Thymus (tissue), 11 donors: ENCODE results near the gene CREBL2. TPM values are rescaled to one million over a fixed set of nuclear protein-coding genes. Genes with fewer than 3 reads are reported as not detected.

ENCODE experiments used
- DNase-seq, 9 donors: peaks; one replicate each; pipeline ENCODE4 v3.0.0-alpha.2; 2013; ENCODE audit warnings: low spot score in 9 of 9, low read depth in 6 of 9, missing footprints in 1 of 9
- H3K27ac ChIP-seq, 2 donors: one replicate each; pipeline ENCODE4 v1.5.1; 2013; ENCODE audit warnings: control low read depth in 1 of 2, low read depth in 1 of 2, low read length in 1 of 2, mild to moderate bottlenecking in 1 of 2, moderate library complexity in 1 of 2
- H3K27me3 ChIP-seq, 2 donors: one replicate each; pipeline ENCODE4 v1.5.1; 2013; ENCODE audit warnings: low read length in 1 of 2; ENCODE audit not compliant: control insufficient read depth in 2 of 2, insufficient read depth in 1 of 2
- H3K36me3 ChIP-seq, 2 donors: one replicate each; pipeline ENCODE4 v1.5.1; 2013; ENCODE audit warnings: low read length in 1 of 2, mild to moderate bottlenecking in 1 of 2, moderate library complexity in 1 of 2; ENCODE audit not compliant: control insufficient read depth in 2 of 2, insufficient read depth in 2 of 2
- H3K4me1 ChIP-seq, 2 donors: one replicate each; pipeline ENCODE4 v1.5.1; 2013; ENCODE audit warnings: low read length in 2 of 2; ENCODE audit not compliant: control insufficient read depth in 2 of 2, insufficient read depth in 2 of 2
- H3K4me3 ChIP-seq, 2 donors: one replicate each; pipeline ENCODE4 v1.5.1; 2013; ENCODE audit warnings: low read length in 2 of 2, control low read depth in 1 of 2, mild to moderate bottlenecking in 1 of 2
- H3K9me3 ChIP-seq, 2 donors: one replicate each; pipeline ENCODE4 v1.5.1; 2013; ENCODE audit warnings: low read length in 1 of 2, mild to moderate bottlenecking in 1 of 2; ENCODE audit not compliant: control insufficient read depth in 2 of 2, insufficient read depth in 1 of 2
- WGBS: extraction: QIAGEN DNeasy Blood & Tissue Kit; methylation state at CpG from one replicate; pipeline ENCODE4 v1.1.7; 2013; 5-methylcytosine and 5-hydroxymethylcytosine counted together
- polyA plus RNA-seq: library from polyadenylated mRNA; stranded (reverse); fragments of 200-250 nt; gene quantifications from one replicate; pipeline ENCODE4 v1.2.3, GENCODE V29; 2013
- total RNA-seq: library from RNA; stranded (reverse); fragments of 120-200 nt; gene quantifications from one replicate; pipeline ENCODE4 v1.2.4, GENCODE V29; 2013
- donor health status: healthy.

The CREBL2 gene
- total and polyA plus RNA-seq, 2 donors, result 20.7 to 29.3 TPM

DNA sequence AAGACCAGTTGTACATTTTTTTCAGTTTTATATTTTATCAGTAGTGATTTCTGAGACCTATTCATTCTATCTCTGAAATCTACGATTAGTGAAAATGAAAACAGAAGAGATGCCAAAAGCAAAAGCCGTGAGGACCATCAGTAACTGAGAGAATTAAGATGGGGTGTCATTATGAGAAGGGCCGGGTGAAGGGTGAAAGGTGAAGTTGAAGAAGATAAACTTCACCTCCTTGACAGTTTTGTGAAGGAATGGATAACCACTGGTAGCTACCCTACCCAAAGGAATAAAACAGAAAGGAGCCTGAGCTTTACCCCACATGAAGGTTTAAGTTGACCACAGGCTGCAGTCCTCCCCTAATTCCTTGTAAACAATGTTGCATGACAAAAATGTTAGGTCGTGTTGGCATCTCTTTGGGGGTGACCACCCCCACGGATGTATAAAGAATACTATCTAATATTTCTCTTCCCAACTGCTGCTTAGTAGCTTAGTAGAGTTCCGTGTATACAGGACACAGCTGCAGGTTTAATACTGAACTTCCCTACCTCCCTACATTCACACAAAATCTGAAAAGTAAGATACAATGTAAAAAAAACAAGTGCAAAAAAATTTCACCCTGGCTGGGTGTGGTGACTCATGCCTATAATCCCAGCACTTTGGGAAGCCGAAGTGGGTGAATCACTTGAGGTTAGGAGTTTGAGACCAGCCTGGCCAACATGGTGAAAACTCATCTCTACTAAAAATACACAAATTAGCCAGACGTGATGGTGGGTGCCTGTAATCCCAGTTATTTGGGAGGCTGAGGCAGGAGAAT is 60.4 kb downstream of the CREBL2 start:
- Histone ChIP-seq H3K9me3 (no peaks in the 10 kb centered on the region), H3K4me1 (no peaks in the 10 kb centered on the region), H3K27ac (no peak overlapping the region), H3K36me3 (no peaks in the 10 kb centered on the region), H3K27me3 (no peaks in the 10 kb centered on the region), H3K4me3 (no peak overlapping the region)
- no peak for DNase-seq
- WGBS, result 93% methylated on average over 8 of the region's 8 CpGs

DNA sequence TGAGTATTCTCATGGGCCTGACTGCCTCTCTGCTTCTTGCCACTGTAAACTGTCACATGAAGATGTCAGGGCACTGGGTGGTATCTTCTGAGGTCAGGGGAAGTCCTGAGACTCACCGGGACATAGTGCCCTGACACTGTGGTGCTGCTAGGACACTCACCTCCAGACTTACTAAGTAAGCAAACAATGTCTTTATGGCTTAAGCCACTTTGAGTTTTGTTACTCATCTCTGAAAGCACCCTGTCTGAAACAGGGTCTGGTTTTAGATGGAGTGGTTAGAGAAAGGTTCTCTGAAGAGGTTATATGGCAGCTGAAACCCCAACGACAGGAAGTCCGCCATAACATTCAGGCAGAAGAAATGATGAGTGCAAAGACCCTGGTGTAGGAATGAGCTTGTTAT is 61.6 kb downstream of the CREBL2 start:
- no peaks in the 10 kb centered on the region for H3K4me1 ChIP-seq
- 95% methylated on average over 3 of the region's 3 CpGs for WGBS

DNA sequence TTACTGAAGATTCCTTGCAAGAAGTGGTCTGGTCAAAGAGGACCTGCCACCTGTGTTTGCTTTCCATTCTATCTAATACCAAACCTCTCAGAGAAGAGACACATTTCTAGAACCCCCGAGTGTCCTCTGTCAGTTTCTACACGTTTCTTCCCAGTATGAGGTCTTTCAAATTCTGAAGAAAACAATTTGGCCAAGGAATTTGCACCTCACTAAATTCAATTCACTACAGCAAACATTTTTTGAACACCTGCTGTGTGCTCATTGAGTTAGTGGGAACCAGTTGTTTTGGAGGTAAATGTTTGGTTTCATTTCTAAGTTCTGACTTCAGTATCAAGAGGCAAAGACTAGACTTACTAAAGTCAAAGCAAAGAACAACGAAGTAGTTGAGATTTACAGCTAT is 64.9 kb downstream of the CREBL2 start:
- DNase-seq, result no peak
- WGBS, result 84% methylated on average over 3 of the region's 3 CpGs
- H3K27me3 ChIP-seq, result no peaks in the 10 kb centered on the region

More for the DNA sequence above, 61.6 kb downstream of the CREBL2 start:
- Histone ChIP-seq H3K9me3 (no peaks in the 10 kb centered on the region), H3K4me3 (no peak overlapping the region), H3K27me3 (no peaks in the 10 kb centered on the region), H3K36me3 (no peaks in the 10 kb centered on the region), H3K27ac (no peak overlapping the region)
- DNase-seq, result no peak

DNA sequence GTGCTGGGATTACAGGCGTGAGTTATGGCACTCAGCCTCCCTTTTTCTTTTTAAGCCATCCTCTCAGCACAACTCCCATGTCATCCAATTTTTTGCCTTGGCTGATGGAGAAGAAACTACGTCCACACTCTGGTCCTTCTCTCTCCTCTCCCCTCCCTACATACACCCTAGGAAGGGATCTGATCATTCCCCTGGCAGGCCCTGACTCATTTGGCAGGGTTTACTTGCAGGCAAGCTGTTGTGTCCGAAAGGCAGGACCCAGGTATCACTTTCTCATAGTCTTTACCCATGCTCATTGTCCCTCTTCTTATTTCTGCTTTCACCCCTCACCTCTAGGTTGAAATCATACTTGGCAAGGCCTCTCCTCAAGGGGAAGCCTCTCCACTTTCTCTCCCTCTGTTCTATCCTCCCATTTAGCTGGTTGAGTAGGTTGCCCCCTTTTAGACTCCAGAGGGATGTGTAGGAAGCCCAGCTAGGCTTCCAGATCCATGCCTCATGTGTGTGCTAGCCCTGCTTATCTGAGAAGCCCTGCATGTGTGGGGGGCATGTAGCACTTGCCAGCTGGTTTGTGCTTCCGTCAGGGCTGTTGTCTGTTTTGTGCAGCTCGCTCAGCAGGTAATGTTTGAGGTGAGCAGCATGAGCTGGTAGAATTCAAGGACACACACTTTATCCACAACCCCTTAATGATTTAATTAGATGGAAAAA is 69.5 kb downstream of the CREBL2 start:
- Histone ChIP-seq H3K9me3 (no peaks in the 10 kb centered on the region), H3K4me1 (no peaks in the 10 kb centered on the region), H3K27ac (no peak overlapping the region), H3K4me3 (no peak overlapping the region), H3K36me3 (no peaks in the 10 kb centered on the region), H3K27me3 (no peaks in the 10 kb centered on the region)
- no peak for DNase-seq
- WGBS, result 97% methylated on average over 5 of the region's 5 CpGs

More for the DNA sequence above, 64.9 kb downstream of the CREBL2 start:
- Histone ChIP-seq H3K36me3 (no peaks in the 10 kb centered on the region), H3K4me3 (no peak overlapping the region), H3K9me3 (no peaks in the 10 kb centered on the region), H3K27ac (no peak overlapping the region), H3K4me1 (no peaks in the 10 kb centered on the region)

DNA sequence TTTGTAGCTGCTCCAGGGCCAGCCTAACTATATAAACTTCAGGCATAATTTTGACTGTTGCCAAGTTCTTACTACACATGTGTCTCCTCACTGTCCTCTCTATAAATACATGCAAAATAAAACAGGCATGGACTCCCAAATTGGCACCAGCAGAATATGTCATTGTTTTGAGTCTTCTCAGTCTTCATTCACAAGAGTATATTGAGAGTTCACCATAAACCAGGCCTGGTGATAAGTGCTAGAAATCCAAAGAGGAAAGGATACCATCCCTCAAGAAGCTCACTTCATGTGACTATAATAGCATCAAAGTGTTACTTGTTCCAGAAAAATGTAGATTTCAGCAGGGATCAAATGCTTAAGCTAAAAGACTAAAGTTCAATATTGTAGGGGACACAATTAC is 70.6 kb downstream of the CREBL2 start:
- H3K27me3 ChIP-seq, result no peaks in the 10 kb centered on the region
- H3K9me3 ChIP-seq, result no peaks in the 10 kb centered on the region
- no peaks in the 10 kb centered on the region for H3K36me3 ChIP-seq
- no peak for DNase-seq
- H3K4me1 ChIP-seq, result no peaks in the 10 kb centered on the region
- no peak overlapping the region for H3K4me3 ChIP-seq
- H3K27ac ChIP-seq, result no peak overlapping the region

DNA sequence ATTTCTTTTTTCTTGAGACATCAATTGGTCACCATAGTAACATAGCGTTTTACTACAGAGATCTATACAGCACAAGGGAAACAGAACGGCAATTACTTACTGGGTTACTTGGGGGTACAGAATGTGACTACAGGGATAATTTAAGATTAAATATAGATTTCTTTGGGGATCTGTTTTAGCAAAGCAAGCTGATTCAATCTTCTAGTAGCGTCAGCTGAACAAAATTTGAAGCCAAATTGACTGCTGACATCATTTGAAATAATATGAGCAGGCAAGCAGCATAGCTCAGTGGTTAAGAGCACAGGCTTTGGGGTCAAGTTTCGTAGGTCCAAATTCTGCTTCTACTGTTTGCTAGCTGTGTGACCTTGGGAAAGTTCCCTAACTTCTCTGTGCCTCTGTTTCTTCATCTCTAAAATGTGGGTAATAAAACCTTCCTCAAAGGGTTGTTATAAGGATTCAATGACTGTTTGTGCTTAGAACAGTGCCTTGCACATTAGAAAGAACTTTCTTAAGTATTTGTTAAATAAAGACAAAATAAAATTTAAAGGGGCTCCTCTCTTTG is 71.5 kb downstream of the CREBL2 start:
- no peaks in the 10 kb centered on the region for H3K36me3 ChIP-seq
- WGBS, result 96% methylated on average over 4 of the region's 4 CpGs

DNA sequence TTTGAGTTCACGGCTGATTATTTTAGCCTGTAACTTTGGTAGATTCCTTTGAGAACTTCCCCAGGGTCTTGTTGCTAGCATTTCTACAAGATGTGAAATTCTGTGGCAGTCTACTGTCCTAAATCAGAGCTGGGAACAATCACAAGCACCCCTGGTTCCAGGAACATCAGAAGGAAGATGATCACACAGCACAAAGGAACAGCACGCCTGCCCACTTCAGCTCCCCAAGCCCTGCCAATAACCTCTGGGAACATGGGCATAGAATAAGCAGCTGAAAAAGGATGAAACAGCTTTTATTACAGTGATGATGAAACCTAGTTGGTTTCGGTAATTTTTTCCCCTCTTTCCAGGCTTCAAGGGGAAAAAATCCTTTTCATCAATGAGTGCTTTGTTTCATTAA is 72.0 kb downstream of the CREBL2 start:
- Histone ChIP-seq H3K36me3 (peaks cover 0 to 3% of the 10 kb centered on the region in 2 donors), H3K9me3 (no peaks in the 10 kb centered on the region), H3K27me3 (no peaks in the 10 kb centered on the region), H3K27ac (no peak overlapping the region), H3K4me1 (no peaks in the 10 kb centered on the region), H3K4me3 (no peak overlapping the region)
- DNase-seq, result no peak
- WGBS, result 98% methylated on average over 3 of the region's 3 CpGs

More for the DNA sequence above, 71.5 kb downstream of the CREBL2 start:
- no peak for DNase-seq
- H3K27ac ChIP-seq, result no peak overlapping the region
- no peaks in the 10 kb centered on the region for H3K27me3 ChIP-seq
- H3K4me3 ChIP-seq, result no peak overlapping the region
- no peaks in the 10 kb centered on the region for H3K4me1 ChIP-seq
- H3K9me3 ChIP-seq, result no peaks in the 10 kb centered on the region

DNA sequence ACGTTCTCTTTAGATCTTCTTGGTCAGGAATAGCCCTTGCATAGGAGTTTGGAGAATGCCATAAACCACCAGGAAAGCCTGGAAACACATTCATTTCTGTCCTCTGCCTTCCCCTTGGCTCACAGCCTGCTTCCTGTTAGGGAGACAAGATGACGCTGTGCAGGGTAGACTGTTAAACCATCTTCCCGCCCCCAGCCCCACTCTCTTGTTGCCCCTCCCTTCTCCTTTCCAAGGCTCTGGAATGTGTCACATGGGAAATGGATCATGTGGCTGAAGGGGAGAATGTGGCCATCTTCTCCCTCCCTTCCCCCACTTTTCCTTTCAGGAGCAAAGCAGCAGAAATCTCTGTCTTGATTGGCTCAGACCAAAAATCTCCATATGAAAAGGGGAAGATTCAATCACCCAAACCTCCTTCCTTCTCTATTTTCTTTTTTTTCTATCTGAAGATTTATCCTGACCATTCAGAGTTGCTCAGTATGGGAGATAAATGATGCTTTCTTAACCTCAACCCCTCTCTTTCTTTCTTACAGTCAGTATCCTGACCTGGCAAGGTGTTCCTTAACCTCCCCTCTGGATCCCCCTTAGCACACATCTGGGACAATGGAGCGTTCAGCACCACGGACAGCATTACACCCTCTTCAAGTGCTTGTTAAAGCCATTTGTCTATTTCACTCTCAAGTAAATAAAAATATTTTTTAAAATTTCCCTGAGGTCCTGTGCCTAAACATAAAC is 72.9 kb downstream of the CREBL2 start:
- no peaks in the 10 kb centered on the region for H3K9me3 ChIP-seq
- WGBS, result 47% methylated on average over 5 of the region's 5 CpGs
- peaks cover 0 to 3% of the 10 kb centered on the region in 2 donors for H3K36me3 ChIP-seq
- H3K4me1 ChIP-seq, result no peaks in the 10 kb centered on the region
- no peaks in the 10 kb centered on the region for H3K27me3 ChIP-seq
- no peak overlapping the region for H3K27ac ChIP-seq
- peak in 4 of 9 donors; percentile 32 to 69 (median 48) for DNase-seq
- no peak overlapping the region for H3K4me3 ChIP-seq

DNA sequence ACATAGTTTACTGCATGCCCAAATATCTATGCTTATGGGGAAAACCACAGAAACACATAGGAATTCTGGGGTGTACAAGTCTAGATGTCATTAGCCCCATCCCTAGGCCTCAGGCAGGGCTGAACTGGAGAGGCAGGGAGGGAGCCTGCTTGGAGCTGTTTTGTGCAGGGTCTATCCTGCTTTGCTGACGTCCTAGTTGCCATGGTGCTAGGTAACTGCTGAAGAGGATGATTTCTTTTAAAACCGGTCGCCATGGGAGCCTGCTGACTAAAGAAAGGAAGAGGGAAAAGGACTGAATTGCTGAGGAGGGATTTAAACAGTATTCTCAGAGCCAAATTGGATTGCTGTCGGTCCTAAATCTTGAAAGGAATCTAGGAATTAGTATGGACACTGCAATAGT is 73.6 kb downstream of the CREBL2 start:
- H3K27me3 ChIP-seq, result no peaks in the 10 kb centered on the region
- WGBS, result 89% methylated on average over 4 of the region's 4 CpGs
- no peaks in the 10 kb centered on the region for H3K9me3 ChIP-seq
- no peaks in the 10 kb centered on the region for H3K4me1 ChIP-seq
- no peak overlapping the region for H3K4me3 ChIP-seq
- H3K36me3 ChIP-seq, result peaks cover 0 to 3% of the 10 kb centered on the region in 2 donors
- H3K27ac ChIP-seq, result no peak overlapping the region
- no peak for DNase-seq
